Measurements from ENCODE around the gene PDLIM1. TPM values are rescaled to one million over a fixed set of nuclear protein-coding genes. Genes with fewer than 3 reads are reported as not detected.

The PDLIM1 gene
- total and polyA plus RNA-seq, 9 of the 15 experiments (the other 6 are each of a cell fraction or from before 2014, with no cell fraction given) = 19.8 to 164 (median 39.1) TPM

DNA sequence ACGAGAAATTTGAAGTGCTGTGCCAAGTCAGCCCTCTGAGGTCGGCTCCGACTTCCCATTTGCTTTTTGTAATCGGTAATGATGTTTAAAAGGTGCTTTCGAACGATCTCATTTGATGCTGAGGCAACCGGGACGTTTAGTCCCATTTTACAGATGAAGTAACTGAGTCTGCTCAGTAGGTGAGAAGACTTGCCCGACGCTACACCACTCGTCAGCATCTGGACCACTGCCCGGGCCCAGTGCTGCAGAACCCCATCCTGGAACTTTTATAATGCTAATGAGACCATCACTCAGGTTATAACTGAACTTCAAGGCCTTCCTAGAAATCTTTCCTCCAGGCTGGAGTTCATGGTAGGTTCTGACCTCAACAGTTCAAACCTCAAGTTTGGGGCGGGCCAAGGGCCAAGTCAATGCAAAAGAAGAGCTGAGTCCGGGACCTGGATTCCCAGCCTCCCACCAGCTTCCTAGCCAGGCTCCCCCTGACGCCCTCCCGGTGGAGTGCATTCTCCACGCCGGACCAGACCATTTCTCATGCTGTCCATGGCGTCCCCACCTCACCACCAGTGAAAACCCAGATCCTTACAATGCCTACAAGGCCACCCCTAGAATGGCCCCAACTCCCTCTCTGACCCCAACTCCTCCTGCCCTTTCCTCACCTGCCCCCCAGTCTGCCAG is 699 bp upstream of the PDLIM1 start (continued):
- TF ChIP-seq, protein P1, sequence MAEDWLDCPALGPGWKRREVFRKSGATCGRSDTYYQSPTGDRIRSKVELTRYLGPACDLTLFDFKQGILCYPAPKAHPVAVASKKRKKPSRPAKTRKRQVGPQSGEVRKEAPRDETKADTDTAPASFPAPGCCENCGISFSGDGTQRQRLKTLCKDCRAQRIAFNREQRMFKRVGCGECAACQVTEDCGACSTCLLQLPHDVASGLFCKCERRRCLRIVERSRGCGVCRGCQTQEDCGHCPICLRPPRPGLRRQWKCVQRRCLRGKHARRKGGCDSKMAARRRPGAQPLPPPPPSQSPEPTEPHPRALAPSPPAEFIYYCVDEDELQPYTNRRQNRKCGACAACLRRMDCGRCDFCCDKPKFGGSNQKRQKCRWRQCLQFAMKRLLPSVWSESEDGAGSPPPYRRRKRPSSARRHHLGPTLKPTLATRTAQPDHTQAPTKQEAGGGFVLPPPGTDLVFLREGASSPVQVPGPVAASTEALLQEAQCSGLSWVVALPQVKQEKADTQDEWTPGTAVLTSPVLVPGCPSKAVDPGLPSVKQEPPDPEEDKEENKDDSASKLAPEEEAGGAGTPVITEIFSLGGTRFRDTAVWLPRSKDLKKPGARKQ (CRISPR knock-in tag; IDR thresholded peaks at IDR 0.05) = 0 out of 2 replicates have a peak, but pooled peaks have one; percentile 63
- TF ChIP-seq DMBX1 (CRISPR knock-in tag; IDR thresholded peaks at IDR 0.05; ENCODE audit: borderline replicate concordance) = 0 out of 2 replicates have a peak, but pooled peaks have one; percentile 23
- peak; percentile 29 for TF ChIP-seq PHF20 (IDR thresholded peaks at IDR 0.05; ENCODE audit: partially characterized antibody)
- peak; percentile 80; the same call in 1 of the 2 replicates for TF ChIP-seq PTBP1 (IDR thresholded peaks at IDR 0.05; ENCODE audit: low read depth, low read length)
- no peak for TF ChIP-seq ZNF140 (CRISPR knock-in tag; IDR thresholded peaks at IDR 0.05)
- peak in 1 of 2 experiments; percentile 86; a peak in 1 of 3 replicates for TF ChIP-seq CBX3 (IDR thresholded peaks at IDR 0.05; ENCODE audit: borderline replicate concordance in 1 of 2, low read length in 2 of 2)
- TF ChIP-seq, protein P2, sequence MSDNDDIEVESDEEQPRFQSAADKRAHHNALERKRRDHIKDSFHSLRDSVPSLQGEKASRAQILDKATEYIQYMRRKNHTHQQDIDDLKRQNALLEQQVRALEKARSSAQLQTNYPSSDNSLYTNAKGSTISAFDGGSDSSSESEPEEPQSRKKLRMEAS (CRISPR knock-in tag; IDR thresholded peaks at IDR 0.05) = peak; percentile 12; the same call in 1 of the 2 replicates
- peak; percentile 99 for TF ChIP-seq BCOR (IDR thresholded peaks at IDR 0.05)
- no peak for TF ChIP-seq DDX20 (tag; IDR thresholded peaks at IDR 0.05; ENCODE audit: low read depth)
- no peak for TF ChIP-seq NFATC3 (IDR thresholded peaks at IDR 0.05)
- TF ChIP-seq HDAC1 (IDR thresholded peaks at IDR 0.05) = peak in 1 of 2 experiments; percentile 20; a peak in 1 of 4 replicates
- TF ChIP-seq ELF4 (CRISPR knock-in tag; IDR thresholded peaks at IDR 0.05) = no peak

Data from K562 (cell line).